ENCODE measurements around the gene FAM171A2.

GRCh38 chr17:44355642-44356099 is 8.0 kb downstream of the FAM171A2 start:
- TF ChIP-seq EZH2 (optimal IDR thresholded peaks at IDR 0.05; ENCODE audit: low read depth, low read length) (no peak), CTCF (IDR thresholded peaks at IDR 0.05; ENCODE audit: low read length) (no peak), EZH2phosphoT487 (IDR thresholded peaks at IDR 0.05; ENCODE audit: low read length) (no peak)
